ENCODE results near the gene MRPS24. TPM values are rescaled to one million over a fixed set of nuclear protein-coding genes. Genes with fewer than 3 reads are reported as not detected.

MRPS24 gene
- total and polyA plus RNA-seq, 10 of the 15 experiments (the other 5 are each of a cell fraction or from before 2014, with no cell fraction given), result 27.6 to 164 (median 106) TPM

DNA sequence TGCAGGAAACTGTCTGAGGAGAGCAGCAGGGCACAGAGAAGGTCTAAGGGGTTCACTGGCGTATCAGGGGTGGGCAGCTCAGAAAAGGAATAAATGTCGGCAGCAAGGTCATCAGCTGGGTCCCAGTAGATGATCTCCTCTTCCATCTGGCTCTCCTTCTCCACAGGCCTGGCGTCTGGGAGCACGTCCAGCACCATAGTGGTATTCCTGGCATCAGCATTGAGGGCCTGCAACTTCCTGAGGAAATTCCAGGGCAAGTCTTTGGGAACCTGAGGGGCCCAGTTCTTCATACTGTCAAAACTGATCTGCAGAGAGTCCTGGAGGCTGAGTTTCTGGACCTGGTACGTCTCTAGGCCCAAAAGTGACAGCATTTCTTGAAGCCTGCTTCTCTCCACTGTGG lies 9.6 kb upstream of the MRPS24 start:
- WGBS (ENCODE audit: insufficient coverage, insufficient replicate concordance, low lambda C conversion rate, missing lambda C conversion rate), result 100% methylated on average over 5 of the region's 5 CpGs
- ATAC-seq (no peak), DNase-seq (ENCODE audit: low read depth, low spot score) (no peak), FAIRE-seq (no peak)
- BruUV-seq (replicated peaks), result no TSS peak
- ChIA-PET CTCF (no interaction called here), POLR2A (interaction anchor here (1.3 kb wide), 1 partner anchor 166 kb away, joined by 3 read pairs; the partner anchor contains the start of gene DBNL), RAD21 (ENCODE audit: unreplicated experiment) (no interaction called here), SMC1A (ENCODE audit: uncharacterized antibody, unreplicated experiment) (interaction anchor here (0.9 to 2.1 kb wide), 2 partner anchors 15 to 18 kb away, joined by 3 to 6 read pairs; no protein-coding TSS in a partner anchor)
- Histone ChIP-seq H3K36me3 (ENCODE audit: control insufficient read depth in 2 of 2, insufficient read depth in 2 of 2, low read length in 1 of 2) (peaks cover 24 to 33% of the 10 kb centered on the region in 2 experiments), H2AFZ (ENCODE audit: control insufficient read depth, low read depth, low read length) (no peak overlapping the region), H3K27ac (ENCODE audit: control insufficient read depth, insufficient read depth) (no peak overlapping the region), H3K4me1 (ENCODE audit: control insufficient read depth, insufficient read depth, low read length) (no peaks in the 10 kb centered on the region), H3K4me3 (no peak overlapping the region), H3K27me3 (replicated peaks in 1 of 2; ENCODE audit: control insufficient read depth in 2 of 2, insufficient read depth in 2 of 2, low read length in 1 of 2) (no peaks in the 10 kb centered on the region), H3K9me3 (replicated peaks; ENCODE audit: control insufficient read depth, insufficient read depth, low read length) (no peaks in the 10 kb centered on the region), H3K9ac (ENCODE audit: control insufficient read depth, insufficient read depth, low read length) (no peak overlapping the region), H3K79me2 (ENCODE audit: control insufficient read depth, insufficient read depth, low read length) (no peaks in the 10 kb centered on the region), H3K4me2 (ENCODE audit: control insufficient read depth, insufficient read depth) (no peak overlapping the region), H4K20me1 (ENCODE audit: control insufficient read depth, insufficient read depth) (no peaks in the 10 kb centered on the region)
- intact Hi-C loops (cut with micrococcal nuclease; ENCODE audit: unreplicated experiment), result no loop called here
- in situ Hi-C loops (cut with MboI), result no loop called here
- TF ChIP-seq TCF3 (IDR thresholded peaks at IDR 0.05; ENCODE audit: borderline replicate concordance, insufficient read depth, low read depth, low read length) (no peak), MYB (IDR thresholded peaks at IDR 0.05; ENCODE audit: borderline replicate concordance, low read depth, low read length) (no peak), NFYB (IDR thresholded peaks at IDR 0.05; ENCODE audit: insufficient read depth, low read depth, low read length) (no peak), MYC (IDR thresholded peaks at IDR 0.05; ENCODE audit: insufficient read depth, insufficient read length, insufficient replicate concordance, low read length, severe bottlenecking) (no peak), NFXL1 (IDR thresholded peaks at IDR 0.05; ENCODE audit: borderline replicate concordance) (no peak), JUNB (IDR thresholded peaks at IDR 0.05) (no peak), POLR2AphosphoS2 (IDR thresholded peaks at IDR 0.05; ENCODE audit: low read depth, low read length) (no peak), ZZZ3 (IDR thresholded peaks at IDR 0.05; ENCODE audit: control insufficient read depth, insufficient read length, low read depth) (no peak), CHD2 (IDR thresholded peaks at IDR 0.05; ENCODE audit: borderline replicate concordance, low read depth, low read length) (no peak), EP300 (IDR thresholded peaks at IDR 0.05; ENCODE audit: borderline replicate concordance in 1 of 2, control insufficient read depth in 1 of 2, low read depth in 2 of 2, low read length in 2 of 2) (no peak), RELA (IDR thresholded peaks at IDR 0.05; ENCODE audit: borderline replicate concordance, partially characterized antibody) (no peak), CHD4 (IDR thresholded peaks at IDR 0.05) (no peak)
- TF ChIP-seq, protein P1, sequence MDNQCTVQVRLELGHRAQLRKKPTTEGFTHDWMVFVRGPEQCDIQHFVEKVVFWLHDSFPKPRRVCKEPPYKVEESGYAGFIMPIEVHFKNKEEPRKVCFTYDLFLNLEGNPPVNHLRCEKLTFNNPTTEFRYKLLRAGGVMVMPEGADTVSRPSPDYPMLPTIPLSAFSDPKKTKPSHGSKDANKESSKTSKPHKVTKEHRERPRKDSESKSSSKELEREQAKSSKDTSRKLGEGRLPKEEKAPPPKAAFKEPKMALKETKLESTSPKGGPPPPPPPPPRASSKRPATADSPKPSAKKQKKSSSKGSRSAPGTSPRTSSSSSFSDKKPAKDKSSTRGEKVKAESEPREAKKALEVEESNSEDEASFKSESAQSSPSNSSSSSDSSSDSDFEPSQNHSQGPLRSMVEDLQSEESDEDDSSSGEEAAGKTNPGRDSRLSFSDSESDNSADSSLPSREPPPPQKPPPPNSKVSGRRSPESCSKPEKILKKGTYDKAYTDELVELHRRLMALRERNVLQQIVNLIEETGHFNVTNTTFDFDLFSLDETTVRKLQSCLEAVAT (IDR thresholded peaks at IDR 0.05), result no peak
- TF ChIP-seq, protein P2, sequence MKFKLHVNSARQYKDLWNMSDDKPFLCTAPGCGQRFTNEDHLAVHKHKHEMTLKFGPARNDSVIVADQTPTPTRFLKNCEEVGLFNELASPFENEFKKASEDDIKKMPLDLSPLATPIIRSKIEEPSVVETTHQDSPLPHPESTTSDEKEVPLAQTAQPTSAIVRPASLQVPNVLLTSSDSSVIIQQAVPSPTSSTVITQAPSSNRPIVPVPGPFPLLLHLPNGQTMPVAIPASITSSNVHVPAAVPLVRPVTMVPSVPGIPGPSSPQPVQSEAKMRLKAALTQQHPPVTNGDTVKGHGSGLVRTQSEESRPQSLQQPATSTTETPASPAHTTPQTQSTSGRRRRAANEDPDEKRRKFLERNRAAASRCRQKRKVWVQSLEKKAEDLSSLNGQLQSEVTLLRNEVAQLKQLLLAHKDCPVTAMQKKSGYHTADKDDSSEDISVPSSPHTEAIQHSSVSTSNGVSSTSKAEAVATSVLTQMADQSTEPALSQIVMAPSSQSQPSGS (IDR thresholded peaks at IDR 0.05; ENCODE audit: low read length), result no peak
- TF ChIP-seq, protein P3, sequence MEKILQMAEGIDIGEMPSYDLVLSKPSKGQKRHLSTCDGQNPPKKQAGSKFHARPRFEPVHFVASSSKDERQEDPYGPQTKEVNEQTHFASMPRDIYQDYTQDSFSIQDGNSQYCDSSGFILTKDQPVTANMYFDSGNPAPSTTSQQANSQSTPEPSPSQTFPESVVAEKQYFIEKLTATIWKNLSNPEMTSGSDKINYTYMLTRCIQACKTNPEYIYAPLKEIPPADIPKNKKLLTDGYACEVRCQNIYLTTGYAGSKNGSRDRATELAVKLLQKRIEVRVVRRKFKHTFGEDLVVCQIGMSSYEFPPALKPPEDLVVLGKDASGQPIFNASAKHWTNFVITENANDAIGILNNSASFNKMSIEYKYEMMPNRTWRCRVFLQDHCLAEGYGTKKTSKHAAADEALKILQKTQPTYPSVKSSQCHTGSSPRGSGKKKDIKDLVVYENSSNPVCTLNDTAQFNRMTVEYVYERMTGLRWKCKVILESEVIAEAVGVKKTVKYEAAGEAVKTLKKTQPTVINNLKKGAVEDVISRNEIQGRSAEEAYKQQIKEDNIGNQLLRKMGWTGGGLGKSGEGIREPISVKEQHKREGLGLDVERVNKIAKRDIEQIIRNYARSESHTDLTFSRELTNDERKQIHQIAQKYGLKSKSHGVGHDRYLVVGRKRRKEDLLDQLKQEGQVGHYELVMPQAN (conservative IDR thresholded peaks at IDR 0.05), result no peak
- TF ChIP-seq, protein P4, sequence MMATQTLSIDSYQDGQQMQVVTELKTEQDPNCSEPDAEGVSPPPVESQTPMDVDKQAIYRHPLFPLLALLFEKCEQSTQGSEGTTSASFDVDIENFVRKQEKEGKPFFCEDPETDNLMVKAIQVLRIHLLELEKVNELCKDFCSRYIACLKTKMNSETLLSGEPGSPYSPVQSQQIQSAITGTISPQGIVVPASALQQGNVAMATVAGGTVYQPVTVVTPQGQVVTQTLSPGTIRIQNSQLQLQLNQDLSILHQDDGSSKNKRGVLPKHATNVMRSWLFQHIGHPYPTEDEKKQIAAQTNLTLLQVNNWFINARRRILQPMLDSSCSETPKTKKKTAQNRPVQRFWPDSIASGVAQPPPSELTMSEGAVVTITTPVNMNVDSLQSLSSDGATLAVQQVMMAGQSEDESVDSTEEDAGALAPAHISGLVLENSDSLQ (IDR thresholded peaks at IDR 0.05), result no peak

All from GM12878 (cell line).